ENCODE measurements around the gene UBE2K. TPM values are rescaled to one million over a fixed set of nuclear protein-coding genes. Genes with fewer than 3 reads are reported as not detected.
"Not testable (repeated sequence)": the region's sequence is repeated elsewhere in the genome, so short reads cannot be mapped to it uniquely, and the experiment has no call there.

Gene UBE2K, protein sequence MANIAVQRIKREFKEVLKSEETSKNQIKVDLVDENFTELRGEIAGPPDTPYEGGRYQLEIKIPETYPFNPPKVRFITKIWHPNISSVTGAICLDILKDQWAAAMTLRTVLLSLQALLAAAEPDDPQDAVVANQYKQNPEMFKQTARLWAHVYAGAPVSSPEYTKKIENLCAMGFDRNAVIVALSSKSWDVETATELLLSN
- total RNA-seq, result 10 to 100 TPM; 99.0 to 99.6 TPM

GRCh38 chr4:39697740-39698423 lies at the start of gene UBE2K:
TSS of gene UBE2K (plus strand) at chr4:39698136. CDS start at chr4:39698328, 192 bp downstream.
- H3K27me3 ChIP-seq, result no peaks in the 10 kb centered on the region
- peaks cover 4% of the 10 kb centered on the region for H3K4me1 ChIP-seq
- no peak for TF ChIP-seq CTCF (IDR thresholded peaks at IDR 0.05)
- H3K27ac ChIP-seq, result peak within 1 kb of the TSS; percentile 86
- H3K4me3 ChIP-seq, result peak within 1 kb of the TSS; percentile 72
- no peaks in the 10 kb centered on the region for H3K9me3 ChIP-seq
- no peaks in the 10 kb centered on the region for H3K36me3 ChIP-seq
- peak within 1 kb of the TSS; percentile 96 to 98 for H3K9ac ChIP-seq (ENCODE audit: low read depth in 2 of 2, low read length in 2 of 2)
- intact Hi-C loops (cut with DNase I), result loop anchor here (2.0 kb wide), 1 partner anchor 279 kb away; the partner anchor contains the start of gene PDS5A
- DNase-seq, result peak; percentile 87

- TF ChIP-seq CTCF (IDR thresholded peaks at IDR 0.05), result no peak
- no peak overlapping the region for H3K27ac ChIP-seq
- no peak for DNase-seq
Measured at GRCh38 chr4:39648213-39648612, 49.7 kb upstream of the UBE2K start.

DNA sequence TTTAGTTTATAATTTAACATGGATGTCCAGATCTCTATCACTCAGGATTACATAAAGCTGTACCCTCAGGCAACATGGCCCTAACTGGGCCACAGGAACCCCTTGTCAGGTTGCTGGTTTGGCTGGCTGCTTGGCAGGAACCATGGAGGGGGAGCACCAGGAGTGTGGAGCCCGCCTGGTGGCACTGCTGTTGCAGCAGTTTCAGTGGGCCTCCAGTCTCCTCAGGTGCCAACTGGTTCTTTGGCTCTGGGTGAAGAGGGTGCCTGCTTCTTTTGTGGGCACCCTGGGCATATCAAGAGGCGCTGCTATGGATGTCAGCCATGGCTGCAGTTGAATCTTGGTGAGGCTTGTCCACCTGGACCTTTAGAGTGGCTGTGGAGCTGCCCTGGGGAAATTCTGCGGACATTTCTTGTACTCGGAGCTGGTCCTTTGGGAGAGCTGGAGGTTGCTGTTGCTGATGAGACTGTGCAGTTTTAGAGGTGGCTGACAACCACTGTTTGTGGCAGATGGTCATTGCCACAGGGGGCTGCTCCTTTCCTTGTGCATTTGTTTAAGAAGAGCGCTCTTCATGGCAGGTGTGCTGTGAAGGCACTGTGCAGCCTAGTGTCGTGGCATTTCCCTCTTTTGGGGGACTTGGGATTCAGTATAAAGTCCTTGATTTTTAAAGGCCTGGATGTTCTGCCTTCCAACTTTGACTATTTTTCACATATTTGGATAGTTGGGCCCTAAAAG lies 48.9 kb upstream of the UBE2K start:
- Histone ChIP-seq H3K4me3 (no peak overlapping the region), H3K4me1 (no peaks in the 10 kb centered on the region), H3K36me3 (no peaks in the 10 kb centered on the region), H3K9me3 (no peaks in the 10 kb centered on the region), H3K27me3 (no peaks in the 10 kb centered on the region), H3K9ac (ENCODE audit: low read depth in 2 of 2, low read length in 2 of 2) (no peak overlapping the region), H3K27ac (no peak overlapping the region)
- TF ChIP-seq CTCF (IDR thresholded peaks at IDR 0.05), result no peak
- intact Hi-C loops (cut with DNase I), result no loop called here
- DNase-seq, result no peak

More at GRCh38 chr4:39648213-39648612, 49.7 kb upstream of the UBE2K start:
- Histone ChIP-seq H3K27me3 (no peaks in the 10 kb centered on the region), H3K9me3 (no peaks in the 10 kb centered on the region), H3K9ac (ENCODE audit: low read depth in 2 of 2, low read length in 2 of 2) (no peak overlapping the region), H3K4me3 (no peak overlapping the region), H3K4me1 (no peaks in the 10 kb centered on the region), H3K36me3 (no peaks in the 10 kb centered on the region)
- intact Hi-C loops (cut with DNase I), result no loop called here

DNA sequence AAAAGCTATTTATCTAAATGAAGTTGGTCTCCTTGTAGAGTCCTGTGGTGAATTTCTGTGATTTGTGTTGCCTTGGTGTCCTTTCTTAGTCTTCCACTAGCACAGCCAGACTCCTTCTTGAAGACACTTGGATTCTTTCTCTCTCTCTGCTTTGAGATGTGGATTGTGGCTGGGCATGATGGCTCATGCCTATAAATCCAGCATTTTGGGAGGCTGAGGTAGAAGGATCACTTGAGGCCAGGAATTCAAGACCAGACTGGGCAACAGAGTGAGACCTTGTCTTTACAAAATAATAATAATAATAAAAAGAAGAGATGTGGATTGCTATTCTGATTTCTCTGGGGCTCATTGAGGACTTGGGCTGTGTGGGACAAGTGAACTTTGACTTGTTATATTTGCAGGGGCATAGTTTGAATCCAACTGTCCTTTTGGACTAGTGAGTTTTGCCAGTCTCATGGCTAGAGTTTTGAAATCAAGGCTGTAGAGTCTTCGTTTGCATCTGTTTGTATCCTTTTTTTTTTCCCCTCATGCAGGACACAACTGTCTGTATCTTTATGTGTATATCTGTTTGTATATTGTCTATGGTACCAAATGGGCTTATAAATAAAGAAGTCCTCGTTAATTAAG lies 48.2 kb upstream of the UBE2K start:
- no peak overlapping the region for H3K27ac ChIP-seq
- DNase-seq, result no peak
- H3K27me3 ChIP-seq, result no peaks in the 10 kb centered on the region
- H3K9me3 ChIP-seq, result no peaks in the 10 kb centered on the region
- no peaks in the 10 kb centered on the region for H3K4me1 ChIP-seq
- TF ChIP-seq CTCF (IDR thresholded peaks at IDR 0.05), result no peak
- H3K36me3 ChIP-seq, result no peaks in the 10 kb centered on the region
- no peak overlapping the region for H3K4me3 ChIP-seq
- H3K9ac ChIP-seq (ENCODE audit: low read depth in 2 of 2, low read length in 2 of 2), result no peak overlapping the region
- intact Hi-C loops (cut with DNase I), result no loop called here

DNA sequence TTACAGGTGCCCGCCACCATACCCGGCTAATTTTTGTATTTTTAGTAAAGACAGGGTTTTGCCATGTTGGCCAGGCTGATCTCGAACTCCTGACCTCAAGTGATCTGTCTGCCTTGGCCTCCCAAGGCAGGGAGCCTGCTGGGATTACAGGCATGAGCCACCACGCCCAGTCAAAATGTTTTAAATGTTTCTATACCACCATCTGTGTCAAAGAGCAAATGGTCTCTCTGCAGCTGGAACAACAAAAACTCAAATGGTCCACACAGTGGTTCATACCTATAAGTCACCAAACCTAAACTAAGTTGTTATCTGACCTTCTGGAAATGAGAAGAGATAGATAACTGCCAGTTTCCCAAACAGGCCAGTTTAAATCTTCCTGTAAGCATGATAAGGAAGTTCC lies 46.4 kb upstream of the UBE2K start:
- H3K9me3 ChIP-seq; H3K9ac ChIP-seq (ENCODE audit: low read depth in 2 of 2, low read length in 2 of 2); intact Hi-C loops (cut with DNase I); H3K4me1 ChIP-seq; H3K36me3 ChIP-seq; H3K27ac ChIP-seq; DNase-seq; H3K4me3 ChIP-seq; H3K27me3 ChIP-seq: not testable (repeated sequence)
